ENCODE measurements around the gene SCARB1. TPM values are rescaled to one million over a fixed set of nuclear protein-coding genes. Genes with fewer than 3 reads are reported as not detected.
A peak's percentile ranks its signal among the peaks of the same experiment; 100 is the strongest.

Gene SCARB1
- total RNA-seq, 1 donor from 2014 or later = 24.0 TPM

- DNase-seq = no peak
- no peaks in the 10 kb centered on the region for H3K27me3 ChIP-seq (ENCODE audit: low read depth)
- H3K27ac ChIP-seq = no peak overlapping the region
- no peak overlapping the region for H3K4me3 ChIP-seq
- no peaks in the 10 kb centered on the region for H3K36me3 ChIP-seq
- H3K4me1 ChIP-seq = peaks cover 27% of the 10 kb centered on the region
- intact Hi-C loops (cut with DNase I) = loop anchor here (10.0 kb wide), 1 partner anchor 744 kb away; no protein-coding TSS in a partner anchor
- no peak for ATAC-seq
- no peak for TF ChIP-seq CTCF (IDR thresholded peaks at IDR 0.05)
- no peaks in the 10 kb centered on the region for H3K9me3 ChIP-seq
These were observed 85.3 kb downstream of the SCARB1 start for GRCh38 chr12:124778411-124778810.

- Histone ChIP-seq H3K9me3 (no peaks in the 10 kb centered on the region), H3K36me3 (no peaks in the 10 kb centered on the region), H3K4me3 (no peak overlapping the region), H3K4me1 (peaks cover 27% of the 10 kb centered on the region), H3K27ac (no peak overlapping the region), H3K27me3 (ENCODE audit: low read depth) (no peaks in the 10 kb centered on the region)
- TF ChIP-seq CTCF (IDR thresholded peaks at IDR 0.05) = no peak
- ATAC-seq (no peak), DNase-seq (no peak)
- intact Hi-C loops (cut with DNase I) = loop anchor here (10.0 kb wide), 1 partner anchor 743 kb away; no protein-coding TSS in a partner anchor
These were observed 86.0 kb downstream of the SCARB1 start for GRCh38 chr12:124777399-124778372.

GRCh38 chr12:124776125-124776513, 87.5 kb downstream of the SCARB1 start:
- no peaks in the 10 kb centered on the region for H3K36me3 ChIP-seq
- H3K27ac ChIP-seq = no peak overlapping the region
- peaks cover 27% of the 10 kb centered on the region for H3K4me1 ChIP-seq
- no peak for TF ChIP-seq CTCF (IDR thresholded peaks at IDR 0.05)
- H3K9me3 ChIP-seq = no peaks in the 10 kb centered on the region
- no peak overlapping the region for H3K4me3 ChIP-seq
- no peaks in the 10 kb centered on the region for H3K27me3 ChIP-seq (ENCODE audit: low read depth)
- no peak for ATAC-seq
- intact Hi-C loops (cut with DNase I) = loop anchor here (10.0 kb wide), 1 partner anchor 741 kb away; no protein-coding TSS in a partner anchor
- DNase-seq = no peak

- ATAC-seq = peak in 1 of 2 donors; percentile 22
- no peak for DNase-seq
- Histone ChIP-seq H3K4me3 (no peak overlapping the region), H3K36me3 (no peaks in the 10 kb centered on the region), H3K27ac (no peak overlapping the region), H3K4me1 (peaks cover 27% of the 10 kb centered on the region), H3K27me3 (ENCODE audit: low read depth) (no peaks in the 10 kb centered on the region), H3K9me3 (no peaks in the 10 kb centered on the region)
- intact Hi-C loops (cut with DNase I) = loop anchor here (10.0 kb wide), 1 partner anchor 740 kb away; no protein-coding TSS in a partner anchor
- TF ChIP-seq CTCF (IDR thresholded peaks at IDR 0.05) = no peak
These were observed 89.0 kb downstream of the SCARB1 start for GRCh38 chr12:124774462-124775167.

GRCh38 chr12:124774054-124774461, 89.6 kb downstream of the SCARB1 start:
- Histone ChIP-seq H3K27ac (no peak overlapping the region), H3K9me3 (no peaks in the 10 kb centered on the region), H3K27me3 (ENCODE audit: low read depth) (no peaks in the 10 kb centered on the region), H3K4me1 (peaks cover 27% of the 10 kb centered on the region), H3K36me3 (no peaks in the 10 kb centered on the region), H3K4me3 (no peak overlapping the region)
- intact Hi-C loops (cut with DNase I) = loop anchor here (10.0 kb wide), 1 partner anchor 739 kb away; no protein-coding TSS in a partner anchor
- DNase-seq (peak; percentile 65), ATAC-seq (peak; percentile 45 to 51)
- no peak for TF ChIP-seq CTCF (IDR thresholded peaks at IDR 0.05)

Data from lower lobe of right lung (tissue), 2 donors.